K562 (cell line): ENCODE results near the gene OR10D3.

Experiments used
- IRF2 ChIP-seq: sonication (generic); formaldehyde crosslinking; IDR thresholded peaks from 2 replicates; pipeline ENCODE4 v1.8.1; 2022; ENCODE audit warnings: mild to moderate bottlenecking, missing genetic modification reagents
- MYNN ChIP-seq, 2 experiments: sonication (generic); formaldehyde crosslinking in 1 of 2; IDR thresholded peaks; 2 replicates each; pipeline versions ENCODE4 v1.5.0 to v1.6.1; 2016 to 2020; ENCODE audit warnings: antibody characterized with exemption in 1 of 2, missing genetic modification reagents in 1 of 2
- NFRKB ChIP-seq: fragments of 450-650 bp; IDR thresholded peaks from 2 replicates; pipeline ENCODE4 v1.6.1; 2016; ENCODE audit warnings: low read depth
- POLR2A ChIP-seq: fragments of 450-650 bp; conservative IDR thresholded peaks from 2 replicates; pipeline ENCODE4 v1.6.1; 2016
- SIX5 ChIP-seq, 2 experiments: IDR thresholded peaks; 2 replicates each; pipeline ENCODE4 v1.6.1; 2011; ENCODE audit warnings: low read length in 2 of 2, borderline replicate concordance in 1 of 2, low read depth in 1 of 2, mild to moderate bottlenecking in 1 of 2, moderate library complexity in 1 of 2; ENCODE audit not compliant: insufficient read depth in 1 of 2
- SRSF3 ChIP-seq: fragments of 200-400 bp; formaldehyde crosslinking; IDR thresholded peaks from 2 replicates; pipeline ENCODE4 v1.6.1; 2016; ENCODE audit warnings: mild to moderate bottlenecking, low read length, moderate library complexity; ENCODE audit not compliant: insufficient read depth
- TAF15 ChIP-seq: fragments of 200-400 bp; formaldehyde crosslinking; IDR thresholded peaks from 2 replicates; pipeline ENCODE4 v1.6.1; 2017; ENCODE audit warnings: mild to moderate bottlenecking, low read depth, low read length, moderate library complexity
- XRCC4 ChIP-seq: IDR thresholded peaks from one replicate; pipeline ENCODE4 v1.6.1; 2011; ENCODE audit not compliant: insufficient read depth, insufficient read length; ENCODE audit errors: extremely low read depth
- ZEB2 ChIP-seq: fragments of 450-650 bp; IDR thresholded peaks from 2 replicates; pipeline ENCODE4 v1.6.1; 2016
- ZSCAN29 ChIP-seq: fragments of 450-650 bp; IDR thresholded peaks from 2 replicates; pipeline ENCODE4 v1.6.1; 2017

- TF ChIP-seq SRSF3, result no peak
- TF ChIP-seq POLR2A, result no peak
- TF ChIP-seq IRF2 (CRISPR knock-in tag), result no peak
- no peak for TF ChIP-seq TAF15
- TF ChIP-seq NFRKB, result no peak
- no peak for TF ChIP-seq ZEB2
- TF ChIP-seq SIX5 (IDR thresholded peaks at IDR 0.05; ENCODE audit: borderline replicate concordance in 1 of 2, insufficient read depth in 1 of 2, low read depth in 1 of 2, low read length in 2 of 2), result no peak
- no peak for TF ChIP-seq MYNN (IDR thresholded peaks at IDR 0.05)
- no peak for TF ChIP-seq MYNN (CRISPR knock-in tag; IDR thresholded peaks at IDR 0.05)
- no peak for TF ChIP-seq ZSCAN29
- no peak for TF ChIP-seq XRCC4
These were observed 6.0 kb upstream of the OR10D3 start for GRCh38 chr11:124176925-124177715.
